GM18507 (cell line): ENCODE data around the gene MED12L.
A peak's percentile ranks its signal among the peaks of the same experiment; 100 is the strongest.
"Not testable (repeated sequence)": the region's sequence is repeated elsewhere in the genome, so short reads cannot be mapped to it uniquely, and the experiment has no call there.

Experiments used
- DNase-seq: peaks from one replicate; pipeline ENCODE4 v3.0.0; 2011; ENCODE audit warnings: low read depth; ENCODE audit not compliant: insufficient read length; ENCODE audit errors: extremely low spot score
- FAIRE-seq: peaks from 2 replicates; lab custom pipeline; 2011; peaks lifted over from hg19 to GRCh38; lab: Jason Lieb, UNC

MED12L gene

DNA sequence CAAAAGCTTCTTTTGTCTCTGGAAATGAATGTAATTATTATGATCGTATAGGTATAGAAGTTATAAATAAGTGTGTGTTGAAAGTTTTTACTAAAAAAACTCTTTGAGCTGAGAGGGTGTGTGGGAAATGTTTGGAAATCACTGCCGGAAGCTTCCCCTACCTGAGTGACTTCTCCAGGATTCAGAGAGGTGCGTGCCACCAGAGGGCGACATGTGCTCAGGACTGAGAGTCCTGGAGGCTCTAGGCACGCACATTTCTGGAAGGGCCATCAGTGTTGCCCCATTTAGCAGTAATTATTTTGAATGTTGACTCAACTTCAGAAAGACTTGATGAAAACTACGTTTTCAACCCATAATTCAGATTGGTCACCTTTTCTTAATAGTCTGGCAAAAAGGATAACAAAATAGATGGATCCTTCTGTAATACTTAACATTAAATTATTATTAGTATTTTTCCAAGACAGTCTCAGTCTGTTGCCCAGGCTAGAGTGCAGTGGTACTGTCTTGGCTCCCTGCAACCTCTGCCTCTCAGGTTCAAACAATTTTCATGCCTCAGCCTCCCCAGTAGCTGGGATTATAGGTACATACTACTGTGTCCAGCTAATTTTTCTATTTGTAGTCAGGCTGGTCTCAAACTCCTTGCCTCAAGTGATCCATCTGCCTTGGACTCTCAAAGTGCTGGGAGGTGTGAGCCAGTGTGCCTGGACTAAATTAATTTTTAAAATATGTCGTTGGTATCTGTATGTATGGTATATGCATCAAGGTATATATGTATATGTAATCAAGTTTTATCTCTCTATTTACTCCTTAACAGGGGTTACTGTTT, 83.0 kb downstream of the MED12L start:
- DNase-seq = peak; percentile 58
- peak; percentile 84 for FAIRE-seq

DNA sequence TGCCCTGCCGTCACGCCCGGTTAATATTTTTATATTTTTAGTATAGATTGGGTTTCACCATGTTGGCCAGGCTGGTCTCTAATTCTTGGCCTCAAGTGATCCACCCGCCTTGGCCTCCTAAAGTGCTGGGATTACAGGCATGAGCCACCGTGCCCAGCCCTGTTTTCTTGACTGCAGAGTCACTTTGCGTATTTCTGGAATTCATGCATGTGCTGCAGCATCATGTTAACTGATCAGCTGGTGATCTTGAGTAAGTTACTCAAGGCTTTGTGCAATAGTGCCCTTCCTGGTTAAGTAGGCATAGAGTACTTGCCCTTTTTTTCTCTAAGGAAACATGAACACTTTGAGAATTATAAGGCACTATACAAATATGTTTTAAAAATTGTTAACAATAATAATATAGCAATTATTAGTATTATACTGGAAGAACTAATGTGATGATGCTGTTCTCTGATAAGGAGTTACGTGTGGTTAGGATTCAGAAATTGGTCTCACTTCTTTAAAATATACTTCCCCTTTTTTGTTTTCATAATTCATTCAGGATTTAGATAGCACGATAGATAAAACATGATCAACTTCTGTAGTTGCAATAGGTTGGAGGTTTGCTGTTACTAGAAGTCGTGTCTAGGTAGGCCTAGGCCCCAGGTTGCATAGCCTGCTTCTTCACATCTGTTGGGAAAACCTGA, 83.9 kb downstream of the MED12L start:
- DNase-seq (no peak), FAIRE-seq (no peak)

DNA sequence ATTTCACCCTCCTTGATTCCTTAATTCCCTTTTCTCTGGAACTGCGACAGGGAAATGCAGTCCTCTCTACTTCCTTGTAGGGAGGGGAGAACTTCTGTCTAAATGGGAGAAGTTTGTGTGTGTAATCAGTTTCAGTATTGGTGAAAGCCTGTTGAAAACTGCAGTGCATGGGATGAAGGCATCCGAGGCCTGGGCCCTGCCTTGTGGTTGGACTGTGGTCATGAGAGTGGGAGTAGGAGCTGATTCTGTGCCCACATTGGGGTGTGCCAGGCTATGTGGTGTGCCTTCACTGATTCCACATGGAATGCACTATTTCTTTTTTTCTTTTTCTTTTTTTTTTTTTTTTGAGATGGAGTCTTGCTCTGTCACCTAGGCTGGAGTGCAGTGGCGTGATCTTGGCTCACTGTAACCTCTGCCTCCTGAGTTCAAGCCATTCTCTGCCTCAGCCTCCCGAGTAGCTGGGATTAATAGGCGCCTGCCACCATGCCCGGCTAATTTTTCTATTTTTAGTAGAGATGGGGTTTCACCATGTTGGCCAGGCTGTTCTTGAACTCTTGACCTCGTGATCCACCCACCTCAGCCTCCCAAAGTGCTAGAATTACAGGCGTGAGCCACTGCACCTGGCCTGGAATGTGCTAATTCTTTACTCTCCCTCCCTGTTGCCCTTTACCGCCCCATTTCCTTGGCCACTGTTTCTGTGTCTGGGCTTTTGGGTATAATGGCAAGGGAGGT, 84.7 kb downstream of the MED12L start:
- peak; percentile 80 for FAIRE-seq
- DNase-seq = not testable (repeated sequence)

DNA sequence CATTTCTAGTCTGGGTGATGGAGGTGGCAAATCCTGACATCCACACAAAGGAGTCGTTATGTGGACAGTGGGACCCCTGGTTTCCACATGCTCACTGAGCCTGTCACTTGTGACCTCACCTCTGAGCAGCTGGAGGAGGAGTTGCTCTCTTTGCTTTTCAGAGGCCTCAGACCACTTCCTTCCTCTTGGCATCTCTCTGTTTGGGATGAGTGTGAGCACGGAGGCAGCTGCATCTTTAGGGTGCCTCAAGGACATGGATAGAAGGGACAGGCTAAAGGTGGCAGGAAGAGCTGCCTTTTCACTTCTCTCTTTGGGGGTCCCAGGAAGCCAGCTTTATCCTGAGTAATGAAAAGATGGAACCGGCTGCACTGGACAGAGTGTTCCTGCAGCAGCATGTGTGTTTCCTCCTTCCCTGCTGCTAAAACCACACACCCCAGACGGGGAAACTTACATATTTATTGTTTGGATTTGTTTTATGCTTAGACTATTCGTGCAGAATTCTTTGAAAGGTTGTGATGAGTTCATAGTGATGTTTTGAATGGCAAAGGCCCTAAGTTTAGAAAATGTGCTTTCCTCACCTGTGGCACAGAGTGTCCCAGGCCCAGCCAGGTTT, 85.8 kb downstream of the MED12L start:
- no peak for DNase-seq
- FAIRE-seq = peak; percentile 88

DNA sequence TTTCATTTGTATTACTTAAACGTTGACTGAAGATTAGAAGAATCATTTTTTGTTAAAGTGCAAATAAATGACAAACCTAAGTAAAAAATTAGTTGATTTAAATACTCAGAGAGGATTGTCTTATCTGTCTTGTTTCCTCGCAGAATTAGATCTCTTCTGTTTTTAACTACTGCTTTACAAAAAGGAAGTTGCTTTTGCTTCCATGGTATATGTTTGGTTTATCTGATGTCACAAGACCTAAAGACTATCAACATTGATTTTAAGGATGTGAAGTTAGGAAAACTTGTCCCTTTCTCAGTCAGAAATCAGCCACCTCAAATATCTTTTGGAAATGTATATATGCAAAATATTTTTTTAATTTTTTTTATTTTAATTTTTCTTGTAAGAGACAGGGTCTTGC, 88.9 kb downstream of the MED12L start:
- FAIRE-seq (no peak), DNase-seq (no peak)

DNA sequence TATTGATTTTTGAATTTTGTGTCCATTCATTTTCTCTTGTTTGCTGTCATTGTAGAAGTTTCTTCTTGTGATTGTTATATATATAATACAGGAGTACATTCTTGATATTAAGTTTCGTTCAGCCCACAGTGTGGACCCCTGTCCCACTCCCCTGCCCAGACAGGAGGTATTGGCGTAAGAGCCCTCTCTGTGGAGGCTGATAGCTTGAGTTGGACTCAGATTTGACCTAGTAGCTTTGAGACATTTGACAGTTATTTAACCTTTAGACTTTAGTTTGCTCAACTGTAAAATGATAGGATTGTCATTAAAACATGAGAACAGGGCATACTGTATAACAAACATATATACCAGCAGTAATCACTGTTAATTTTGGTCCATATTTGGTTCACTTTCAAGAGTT, 90.5 kb downstream of the MED12L start:
- DNase-seq (no peak), FAIRE-seq (no peak)

DNA sequence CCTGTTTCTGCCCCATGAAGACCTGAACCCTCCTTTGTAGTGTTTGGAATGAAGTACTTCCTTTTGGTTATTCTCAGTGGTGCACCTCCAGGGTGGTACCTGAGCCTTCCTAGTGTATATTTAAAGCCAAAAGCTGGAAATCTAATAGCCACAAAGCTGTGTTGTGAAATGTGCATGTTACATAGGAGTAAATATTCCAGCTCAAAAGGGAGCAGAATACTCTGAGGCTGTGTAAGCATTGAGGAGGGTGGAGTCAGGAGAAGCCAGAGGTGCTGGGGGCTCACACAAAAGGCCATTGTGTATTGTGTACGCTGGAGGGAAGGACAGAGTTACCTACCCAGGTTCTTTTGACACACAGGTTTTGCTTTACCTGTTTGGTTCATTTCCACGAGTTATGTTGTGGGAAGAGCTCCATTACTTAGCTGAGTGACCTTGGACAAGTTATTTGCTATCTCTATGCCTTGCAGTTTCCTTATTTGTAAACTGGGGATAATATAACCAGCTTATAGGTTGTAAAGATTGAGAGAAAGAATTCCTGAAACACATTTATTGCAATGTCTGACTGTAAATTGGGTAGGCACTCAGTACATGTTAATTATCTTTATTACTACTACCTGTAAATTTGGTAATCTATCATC, 92.9 kb downstream of the MED12L start:
- FAIRE-seq (no peak), DNase-seq (no peak)

DNA sequence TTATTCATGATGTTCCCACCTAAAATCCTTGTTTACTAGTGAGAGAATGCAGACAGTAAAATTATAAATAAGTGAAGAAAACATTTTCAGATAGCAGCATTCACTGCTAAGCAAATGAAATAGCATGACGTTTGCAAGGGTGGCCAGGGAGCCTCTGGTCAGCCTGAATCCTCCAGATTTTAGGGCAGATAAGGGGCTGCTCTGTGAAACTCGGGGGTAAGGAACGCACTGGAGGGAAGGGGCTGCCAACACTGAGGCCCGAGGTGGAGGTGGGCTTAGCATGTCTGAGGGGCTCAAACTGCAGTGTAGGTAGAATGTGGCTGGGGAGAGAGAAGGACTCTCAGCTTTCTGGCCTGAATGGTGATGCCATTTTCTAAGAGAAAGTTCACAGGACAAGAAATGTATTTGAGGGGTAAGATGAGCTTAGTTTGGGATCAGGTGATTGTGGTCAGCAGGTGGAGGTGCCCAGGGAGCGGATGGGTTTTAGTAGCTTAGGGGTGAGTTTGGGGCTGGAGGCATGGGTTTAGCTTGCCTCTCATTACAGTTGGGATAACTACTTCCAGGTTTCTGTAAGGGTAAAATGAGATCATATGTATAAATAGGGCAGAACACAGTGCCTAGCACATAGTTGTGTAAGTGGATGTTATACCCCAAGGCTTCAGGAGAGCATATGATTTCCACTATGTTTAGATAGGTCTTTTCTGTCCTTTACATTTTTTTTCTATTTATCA, 97.0 kb downstream of the MED12L start:
- no peak for FAIRE-seq
- no peak for DNase-seq

DNA sequence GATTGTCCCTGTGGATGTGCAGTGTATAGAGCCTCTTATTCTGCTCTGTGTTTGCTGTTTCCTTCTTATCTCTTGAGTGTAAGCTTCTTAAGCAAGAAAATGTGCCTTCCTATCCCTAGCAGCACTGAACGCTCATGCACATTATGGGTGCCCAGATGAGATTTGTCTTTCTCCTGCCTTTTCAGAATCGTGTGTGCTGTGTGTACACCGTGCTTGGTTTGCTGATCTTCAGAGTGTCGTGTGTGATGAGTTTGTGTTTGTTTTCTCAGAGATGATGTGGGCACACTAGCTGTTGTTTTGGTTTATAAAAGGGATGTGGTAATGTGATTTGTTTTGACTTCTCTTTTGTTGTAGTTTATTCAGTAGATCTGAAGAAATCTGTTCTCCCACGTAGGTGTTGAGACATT, 97.8 kb downstream of the MED12L start:
- FAIRE-seq (no peak), DNase-seq (no peak)

DNA sequence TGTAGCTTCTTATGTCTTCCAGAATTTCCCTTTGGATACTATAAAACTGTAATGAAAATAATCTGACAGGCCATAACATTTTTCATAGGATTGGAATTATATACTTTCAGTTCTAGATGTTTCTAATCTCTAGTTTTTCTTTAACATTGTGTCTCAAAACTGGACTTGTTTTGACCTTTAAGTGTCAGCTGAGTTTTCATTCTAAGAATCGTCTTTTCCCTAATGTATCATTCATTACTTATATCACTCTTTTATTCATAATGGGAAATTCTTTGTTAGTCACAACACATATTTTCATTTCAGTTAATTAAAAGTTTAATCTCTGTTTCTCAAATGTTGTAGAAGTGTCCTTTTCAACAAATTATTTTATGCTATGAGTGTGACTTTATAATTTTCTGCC, 105.6 kb downstream of the MED12L start:
- DNase-seq (no peak), FAIRE-seq (no peak)

DNA sequence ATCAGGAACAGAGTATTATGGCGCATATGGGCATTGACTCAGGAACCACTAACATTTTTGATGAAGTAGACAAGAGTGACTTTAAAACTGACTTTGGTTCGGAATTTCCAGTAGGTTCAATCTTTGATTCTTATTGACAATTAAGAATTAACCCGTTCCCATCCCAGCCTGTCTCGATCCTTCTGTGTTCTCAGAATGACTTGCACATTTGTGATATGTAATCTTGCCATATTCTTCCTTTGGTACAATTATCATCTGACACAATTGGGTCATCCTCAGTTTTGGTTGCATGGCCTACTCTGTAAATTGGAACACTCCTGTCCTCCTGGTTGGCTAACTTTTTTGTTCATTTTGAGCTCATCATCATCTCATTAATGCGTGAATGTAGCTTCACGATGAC, 107.1 kb downstream of the MED12L start:
- DNase-seq (no peak), FAIRE-seq (no peak)

DNA sequence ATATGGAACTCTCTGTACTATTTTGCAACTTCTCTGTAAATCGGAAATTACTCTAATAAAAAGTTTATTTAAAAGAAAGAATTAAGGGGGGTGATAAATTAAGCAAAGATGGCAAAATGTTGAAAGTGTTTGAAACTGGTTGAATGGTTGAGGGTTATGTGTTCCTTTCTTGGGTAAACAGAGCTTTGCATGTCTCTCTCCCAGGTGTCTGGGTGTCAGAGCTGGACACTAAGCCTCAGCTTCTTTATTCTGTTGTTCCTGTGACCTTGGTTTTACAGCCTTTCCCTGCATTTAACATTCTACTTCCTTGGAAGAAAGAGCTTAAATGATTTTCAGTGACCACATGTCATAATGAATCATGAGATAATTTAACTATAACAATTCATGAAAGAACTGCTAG, 110.4 kb downstream of the MED12L start:
- no peak for FAIRE-seq
- DNase-seq = no peak

DNA sequence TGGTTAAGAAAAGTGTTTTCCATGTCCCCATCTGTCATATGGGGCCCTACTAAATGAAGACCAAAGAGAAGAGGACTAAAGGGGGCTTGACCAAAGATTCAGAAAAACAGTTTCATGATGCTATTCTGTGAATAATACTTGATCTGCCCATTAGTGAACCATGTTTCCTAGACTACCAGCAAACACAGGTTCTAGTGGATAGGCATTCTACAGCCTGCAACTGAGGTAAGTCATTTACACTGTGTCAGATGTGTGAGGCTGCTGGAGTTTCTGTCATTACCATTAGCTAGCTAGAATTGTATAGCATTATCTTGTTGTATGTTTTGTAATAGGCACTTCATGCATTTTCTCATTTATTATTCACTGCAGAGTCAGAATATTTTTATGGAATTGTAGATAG, 111.0 kb downstream of the MED12L start:
- no peak for DNase-seq
- no peak for FAIRE-seq

DNA sequence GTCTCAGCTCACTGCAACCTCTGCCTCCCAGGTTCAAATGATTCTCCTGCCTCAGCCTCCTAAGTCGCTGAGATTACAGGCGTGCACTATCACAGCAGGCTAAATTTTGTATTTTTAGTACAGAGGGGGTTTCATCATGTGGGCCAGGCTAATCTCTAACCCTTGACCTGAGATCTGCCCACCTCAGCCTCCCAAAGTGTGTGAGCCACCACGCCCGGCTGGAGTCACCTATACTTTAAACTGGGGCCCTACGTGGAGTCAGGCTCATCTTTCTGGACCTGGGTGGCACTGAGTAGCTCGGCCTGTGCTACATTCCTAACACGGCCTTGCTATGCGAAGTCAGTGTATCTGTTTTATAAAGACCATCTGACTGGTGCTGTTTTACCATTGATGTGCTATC, 111.8 kb downstream of the MED12L start:
- DNase-seq (no peak), FAIRE-seq (no peak)

DNA sequence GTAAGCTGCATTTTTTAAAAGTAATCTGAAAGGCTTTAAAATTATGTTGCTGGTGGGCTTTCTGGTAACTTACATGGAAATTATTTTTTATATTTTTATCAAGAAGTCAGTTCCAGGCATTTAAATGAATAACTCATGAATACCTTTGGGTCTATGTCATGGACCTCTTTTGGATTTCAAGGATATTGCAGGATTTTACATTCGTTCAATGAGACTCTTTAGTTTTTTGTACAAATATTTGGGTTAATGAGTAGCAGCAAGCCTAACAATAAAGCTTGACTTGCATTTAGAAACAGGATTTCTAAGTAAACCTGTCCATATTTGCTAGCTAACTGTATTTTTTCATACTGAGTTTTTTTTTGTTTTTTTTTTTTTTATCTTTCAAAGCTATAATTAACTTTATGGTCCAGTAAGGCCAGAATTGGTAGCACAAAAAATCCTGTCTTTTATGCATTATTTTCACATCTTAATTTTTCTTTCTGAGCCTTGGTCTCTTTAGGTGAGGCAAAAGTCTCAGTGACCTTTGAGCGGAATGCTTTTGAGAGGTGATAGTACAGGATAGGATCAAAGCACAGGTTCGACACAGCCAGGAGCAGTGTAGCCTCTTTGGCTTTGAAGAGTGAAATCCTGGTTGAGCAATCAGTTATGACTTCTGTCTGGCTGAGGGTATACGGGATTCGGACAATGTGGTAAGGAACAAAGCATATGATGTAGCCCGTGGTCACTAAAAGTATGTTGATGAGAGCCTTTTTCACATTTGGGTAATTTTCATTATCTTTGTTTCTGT, 112.7 kb downstream of the MED12L start:
- FAIRE-seq = no peak
- DNase-seq = no peak

DNA sequence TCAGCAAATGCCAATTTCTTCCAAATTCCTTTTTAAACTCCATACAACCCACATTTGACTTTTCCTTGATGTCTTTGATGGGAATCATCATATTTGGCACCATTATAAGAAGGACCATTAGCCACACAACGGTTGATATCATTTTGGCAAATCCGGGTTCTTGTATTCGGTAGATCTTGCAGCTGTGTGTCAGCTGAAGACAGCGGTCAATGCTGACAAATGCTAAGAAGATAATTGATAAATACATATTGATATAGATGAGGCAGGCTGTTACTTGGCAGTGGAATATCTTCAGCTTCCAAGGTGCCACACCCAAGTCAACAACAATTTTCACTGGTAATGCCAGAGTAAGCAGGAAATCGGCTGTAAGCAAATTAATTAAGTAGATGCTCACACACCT, 113.4 kb downstream of the MED12L start:
- no peak for DNase-seq
- no peak for FAIRE-seq

DNA sequence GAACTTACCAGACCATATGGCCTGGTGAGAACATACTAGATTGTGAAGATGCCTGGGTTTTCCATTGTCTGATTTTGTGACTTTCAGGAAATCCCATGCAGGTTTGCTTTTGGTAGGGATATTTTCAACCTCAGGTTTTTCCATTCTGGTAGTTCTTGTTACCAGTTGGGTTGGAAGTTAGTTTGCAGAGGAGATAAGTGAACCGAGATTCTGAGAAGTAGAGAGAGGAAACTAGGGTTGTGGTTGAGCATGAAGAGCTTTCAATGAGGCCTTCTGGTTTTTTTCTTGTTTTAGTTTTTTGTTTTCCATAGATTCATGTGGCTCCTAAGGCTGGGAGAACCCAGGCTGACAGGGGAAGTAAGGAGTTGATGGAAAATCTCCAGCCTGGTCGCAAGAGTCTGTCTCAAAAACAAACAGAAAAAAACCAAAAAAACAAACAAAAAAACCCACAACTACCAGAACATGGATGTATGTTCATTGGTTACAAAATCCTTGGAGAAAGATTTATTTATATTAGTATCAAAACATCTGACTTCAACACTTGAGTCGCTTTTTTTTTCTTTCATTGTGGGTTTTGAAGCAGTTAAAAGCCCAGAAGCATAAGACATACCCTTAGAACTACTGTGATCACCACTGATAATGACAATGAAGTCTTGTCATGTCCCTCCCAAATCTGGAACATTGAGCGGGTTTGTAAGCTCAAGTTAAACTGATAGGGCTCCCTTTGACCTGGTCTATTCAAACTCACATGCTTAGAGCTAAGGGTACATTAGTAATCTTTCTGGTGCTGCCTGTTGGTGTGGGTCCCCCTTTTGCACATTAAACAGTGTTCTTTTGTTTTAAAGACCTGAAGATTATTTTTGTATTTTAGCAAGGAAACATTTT, 114.3 kb downstream of the MED12L start:
- DNase-seq (no peak), FAIRE-seq (no peak)
